WERI-Rb-1 (cell line): ENCODE measurements around the gene HUNK.

Source experiments
- DNase-seq: peaks from one replicate; pipeline ENCODE4 v3.0.0-alpha.2; 2020
- H3K27ac ChIP-seq: fragments of 250-450 bp; sonication (Bioruptor Pico); 2 replicates; pipeline ENCODE4 v1.5.1; 2020; ENCODE audit warnings: mild to moderate bottlenecking, moderate library complexity
- H3K27me3 ChIP-seq: fragments of 250-450 bp; sonication (Bioruptor Pico); 2 replicates; pipeline ENCODE4 v1.5.1; 2021; ENCODE audit warnings: mild to moderate bottlenecking, low read depth, moderate library complexity; ENCODE audit not compliant: insufficient read depth, severe bottlenecking
- H3K36me3 ChIP-seq: fragments of 250-450 bp; sonication (Bioruptor Pico); 2 replicates; pipeline ENCODE4 v1.5.1; 2020; ENCODE audit warnings: mild to moderate bottlenecking, moderate library complexity
- H3K4me3 ChIP-seq: 2 replicates; pipeline ENCODE4 v1.5.1; 2011; ENCODE audit warnings: low read depth, mild to moderate bottlenecking, control low read depth, low read length
- H3K9me3 ChIP-seq: fragments of 250-450 bp; sonication (Bioruptor Pico); 2 replicates; pipeline ENCODE4 v1.5.1; 2021; ENCODE audit warnings: mild to moderate bottlenecking, moderate library complexity; ENCODE audit not compliant: severe bottlenecking
- CTCF ChIP-seq: IDR thresholded peaks from 2 replicates; pipeline ENCODE4 v1.5.1; 2011; ENCODE audit warnings: low read depth, mild to moderate bottlenecking, control low read depth, inconsistent platforms, low read length

HUNK gene

GRCh38 chr21:31872452-31873274, at the start of gene HUNK:
TSS of gene HUNK (plus strand) at chr21:31873020. CDS start at chr21:31873675, 655 bp downstream.
- peak; percentile 98 for DNase-seq
- TF ChIP-seq CTCF: 0 out of 2 replicates have a peak, but pooled peaks have one; percentile 1
- Histone ChIP-seq H3K27me3 (no peaks in the 10 kb centered on the region), H3K36me3 (peaks cover 22% of the 10 kb centered on the region), H3K27ac (peak within 1 kb of the TSS; percentile 92), H3K9me3 (no peaks in the 10 kb centered on the region), H3K4me3 (peak within 1 kb of the TSS; percentile 88)

DNA sequence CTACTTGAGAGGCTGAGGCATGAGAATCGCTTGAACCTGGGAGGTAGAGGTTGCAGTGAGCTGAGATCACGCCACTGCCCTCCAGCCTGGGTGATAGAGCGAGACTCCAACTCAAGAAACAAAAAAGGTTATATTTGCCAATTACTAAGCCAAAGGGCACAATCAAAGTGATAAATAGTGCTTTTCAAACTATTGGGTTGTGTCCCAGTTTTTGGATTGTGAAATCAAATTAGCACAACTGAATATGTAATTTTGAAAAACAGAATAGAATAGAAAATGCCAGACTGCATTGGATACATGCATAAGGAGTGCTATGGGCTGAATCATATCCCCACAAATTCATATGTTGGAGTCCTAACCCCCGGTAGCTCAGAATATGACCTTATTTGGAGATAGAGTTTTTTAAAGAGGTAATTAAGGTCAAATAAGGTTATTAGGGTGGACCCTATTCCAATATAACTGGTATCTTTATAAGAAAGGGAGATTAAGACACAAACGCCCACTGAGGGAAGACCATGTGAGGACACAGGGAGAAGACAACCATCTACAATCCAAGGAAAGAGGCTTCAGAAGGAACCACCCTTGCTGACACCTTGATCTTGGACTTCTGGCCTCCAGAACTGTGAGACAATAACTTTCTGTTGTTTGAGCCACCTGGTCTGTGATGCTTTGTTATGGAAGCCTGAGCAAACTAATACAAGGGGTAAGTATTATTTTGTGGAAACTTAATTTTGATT, 42.9 kb upstream of the HUNK start:
- TF ChIP-seq CTCF: no peak
- no peak for DNase-seq
- Histone ChIP-seq H3K4me3 (no peak overlapping the region), H3K9me3 (peaks cover 5% of the 10 kb centered on the region), H3K27me3 (no peaks in the 10 kb centered on the region), H3K27ac (no peak overlapping the region), H3K36me3 (no peaks in the 10 kb centered on the region)

DNA sequence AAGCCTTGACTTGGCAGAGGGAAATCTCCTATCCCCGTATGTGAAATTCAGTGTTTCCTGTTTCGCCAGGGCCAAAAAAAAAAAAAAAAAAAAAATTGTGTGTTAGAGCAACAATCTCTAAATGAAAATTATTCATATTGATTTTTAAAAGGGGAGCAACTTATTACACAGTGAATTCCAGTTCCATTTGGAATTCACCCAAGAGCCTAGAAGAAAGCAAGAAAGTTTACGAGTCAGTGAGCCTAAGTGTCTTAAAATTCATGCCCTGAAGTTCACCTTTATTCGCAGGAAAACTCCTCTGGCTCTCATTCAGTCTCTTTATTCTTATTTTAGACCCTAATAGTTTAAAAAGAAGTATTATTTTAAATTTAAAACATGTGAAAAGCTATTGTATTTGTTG, 42.1 kb upstream of the HUNK start:
- H3K27ac ChIP-seq: no peak overlapping the region

DNA sequence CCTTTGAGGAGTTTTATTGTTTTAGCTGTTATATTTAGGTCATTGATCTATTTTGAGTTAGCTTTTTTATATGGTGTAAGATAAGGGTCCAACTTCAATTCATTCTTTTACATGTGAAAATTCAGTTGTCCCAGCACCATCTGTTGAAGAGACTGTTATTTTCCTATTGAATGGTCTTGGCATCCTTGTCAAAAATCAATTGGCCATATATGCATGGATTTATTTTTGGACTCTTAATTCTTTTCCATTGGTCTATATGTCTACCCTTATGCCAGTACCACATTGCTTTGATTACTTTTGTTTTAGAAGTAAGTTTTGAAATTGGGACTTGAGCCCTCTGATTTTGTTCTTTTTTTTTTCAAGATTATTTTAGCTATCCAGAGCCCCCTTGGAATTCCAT, 35.8 kb upstream of the HUNK start:
- H3K36me3 ChIP-seq: no peaks in the 10 kb centered on the region
- TF ChIP-seq CTCF: no peak
- no peak for DNase-seq
- H3K4me3 ChIP-seq: no peak overlapping the region
- H3K27me3 ChIP-seq: no peaks in the 10 kb centered on the region
- no peak overlapping the region for H3K27ac ChIP-seq
- H3K9me3 ChIP-seq: no peaks in the 10 kb centered on the region

More for the DNA sequence above, 42.1 kb upstream of the HUNK start:
- no peaks in the 10 kb centered on the region for H3K36me3 ChIP-seq
- no peaks in the 10 kb centered on the region for H3K27me3 ChIP-seq
- no peak for DNase-seq
- H3K9me3 ChIP-seq: peaks cover 5% of the 10 kb centered on the region
- TF ChIP-seq CTCF: no peak
- no peak overlapping the region for H3K4me3 ChIP-seq

GRCh38 chr21:31837618-31838390, 35.0 kb upstream of the HUNK start:
- Histone ChIP-seq H3K36me3 (no peaks in the 10 kb centered on the region), H3K27ac (no peak overlapping the region), H3K4me3 (no peak overlapping the region), H3K9me3 (no peaks in the 10 kb centered on the region), H3K27me3 (no peaks in the 10 kb centered on the region)
- no peak for DNase-seq
- TF ChIP-seq CTCF: no peak
